Measurements from ENCODE around the gene ENAH.

DNA sequence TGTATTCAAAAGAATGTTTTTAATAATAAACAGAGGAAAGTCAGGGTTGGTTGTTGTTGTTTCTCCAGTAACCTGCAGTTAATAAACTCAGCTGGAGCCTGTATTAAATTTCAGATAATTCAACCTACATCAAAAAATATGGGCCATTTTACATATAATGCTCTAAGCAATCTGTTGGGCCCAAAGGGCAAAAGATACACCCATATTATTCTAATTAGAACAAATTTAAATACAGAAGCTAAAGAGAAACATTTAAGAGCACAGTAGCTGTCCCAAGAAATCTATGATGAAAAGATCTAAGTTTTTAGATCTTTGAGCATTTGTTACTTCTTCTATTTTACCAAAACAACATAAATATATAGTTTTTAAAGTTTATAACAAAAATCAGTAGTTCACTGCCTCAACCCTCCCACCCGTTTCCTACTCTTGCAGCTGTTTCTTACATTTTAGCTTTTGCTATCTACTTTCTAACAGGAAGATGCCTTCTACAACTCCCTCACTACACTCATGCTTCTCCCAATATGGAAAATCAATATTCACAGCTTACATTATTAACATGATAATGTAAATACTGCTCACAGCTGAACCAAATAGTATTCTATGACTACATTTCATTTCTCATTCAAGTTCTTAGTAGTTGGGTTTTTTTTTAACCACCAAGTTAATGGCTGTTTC lies 130.2 kb downstream of the ENAH start:
- no peak for TF ChIP-seq FOXP2 (optimal IDR thresholded peaks at IDR 0.05; ENCODE audit: control extremely low read depth, extremely low read length, insufficient read depth)
- no peak for TF ChIP-seq EZH2 (IDR thresholded peaks at IDR 0.05)

All from SK-N-MC (cell line).